ENCODE measurements around the gene RAB17. TPM values are rescaled to one million over a fixed set of nuclear protein-coding genes. Genes with fewer than 3 reads are reported as not detected.

The RAB17 gene
- total and polyA plus RNA-seq, 2 of the 8 experiments (the other 6 are each of a cell fraction or from before 2014, with no cell fraction given) = 42.6 to 83.4 TPM

DNA sequence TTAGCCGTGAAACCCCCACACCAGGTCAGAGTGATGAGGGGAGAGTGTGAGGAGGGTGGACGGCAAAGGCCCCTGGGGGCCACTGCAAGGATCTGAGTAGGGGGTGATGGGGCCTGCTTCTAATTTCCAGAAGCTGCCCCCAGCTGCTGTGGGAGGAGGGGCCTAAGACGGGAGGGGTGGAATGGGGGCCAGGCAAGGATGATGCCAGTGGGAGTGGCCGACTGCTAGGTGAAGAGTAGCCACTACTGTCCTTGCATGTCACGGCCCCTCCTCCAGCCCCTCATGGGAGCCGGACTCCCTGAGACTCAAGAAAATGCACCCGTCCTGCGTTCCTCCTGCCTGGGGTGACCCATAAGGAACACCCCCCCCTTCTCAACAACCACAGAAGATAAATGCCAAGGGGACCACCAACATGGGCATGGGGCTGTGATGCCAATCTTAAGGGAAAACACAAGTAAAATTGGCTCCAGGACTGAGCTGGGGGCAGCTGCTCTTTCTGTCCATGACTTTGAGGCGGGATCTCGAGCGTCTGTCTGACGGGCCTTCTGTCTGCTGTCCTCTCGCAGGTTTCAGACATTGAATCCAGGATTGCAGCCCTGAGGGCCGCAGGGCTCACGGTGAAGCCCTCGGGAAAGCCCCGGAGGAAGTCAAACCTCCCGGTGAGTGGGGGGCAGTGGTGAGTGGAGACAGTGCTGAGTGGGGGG is 48.4 kb downstream of the RAB17 start:
- POLR2A ChIA-PET (ENCODE audit: partially characterized antibody) = no interaction called here
- no peak overlapping the region for H3K18ac ChIP-seq (ENCODE audit: extremely low read depth, low read length)
- H3K9ac ChIP-seq (replicated peaks in 1 of 4; ENCODE audit: extremely low read depth in 1 of 4, low read depth in 3 of 4, low read length in 3 of 4) = no peak overlapping the region
- FAIRE-seq (no peak), DNase-seq (ENCODE audit: low read depth in 1 of 2, low spot score in 2 of 2) (no peak)
- TF ChIP-seq JUN (IDR thresholded peaks at IDR 0.05; ENCODE audit: low read depth, low read length) (no peak), ASH2L (IDR thresholded peaks at IDR 0.05; ENCODE audit: low read length) (no peak), PHF8 (conservative IDR thresholded peaks at IDR 0.05; ENCODE audit: low read depth, low read length) (no peak), SP2 (IDR thresholded peaks at IDR 0.05; ENCODE audit: low read length) (no peak), SIX5 (IDR thresholded peaks at IDR 0.05; ENCODE audit: low read depth, low read length) (no peak)
- TF ChIP-seq, protein P1, sequence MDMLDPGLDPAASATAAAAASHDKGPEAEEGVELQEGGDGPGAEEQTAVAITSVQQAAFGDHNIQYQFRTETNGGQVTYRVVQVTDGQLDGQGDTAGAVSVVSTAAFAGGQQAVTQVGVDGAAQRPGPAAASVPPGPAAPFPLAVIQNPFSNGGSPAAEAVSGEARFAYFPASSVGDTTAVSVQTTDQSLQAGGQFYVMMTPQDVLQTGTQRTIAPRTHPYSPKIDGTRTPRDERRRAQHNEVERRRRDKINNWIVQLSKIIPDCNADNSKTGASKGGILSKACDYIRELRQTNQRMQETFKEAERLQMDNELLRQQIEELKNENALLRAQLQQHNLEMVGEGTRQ (IDR thresholded peaks at IDR 0.05; ENCODE audit: low read length) = no peak
- H3K36me3 ChIP-seq (ENCODE audit: control insufficient read depth in 2 of 4, insufficient read depth in 4 of 4, low read length in 3 of 4) = peaks cover 0 to 3% (median 2%) of the 10 kb centered on the region in 4 experiments; a peak in 2 of 8 replicates
- H2BK15ac ChIP-seq (ENCODE audit: low read length) = no peak overlapping the region
- no peak overlapping the region for H2AFZ ChIP-seq (ENCODE audit: low read length)
- H4K5ac ChIP-seq (ENCODE audit: insufficient read length, low read depth, low read length) = no peak overlapping the region
- H4K8ac ChIP-seq (ENCODE audit: extremely low read depth, insufficient read depth, low read length) = no peak overlapping the region
- H4K20me1 ChIP-seq (replicated peaks in 1 of 2; ENCODE audit: control insufficient read depth in 1 of 2, insufficient read depth in 2 of 2, low read length in 2 of 2) = no peaks in the 10 kb centered on the region
- no peak overlapping the region for H3K23ac ChIP-seq (ENCODE audit: insufficient read length)
- H3K14ac ChIP-seq (ENCODE audit: insufficient read length) = no peak overlapping the region
- no peak overlapping the region for H2BK5ac ChIP-seq (ENCODE audit: low read depth, low read length)
- no peak overlapping the region for H2AK5ac ChIP-seq (ENCODE audit: low read depth, low read length)
- no peaks in the 10 kb centered on the region for H3K23me2 ChIP-seq (ENCODE audit: low read depth, low read length)
- H3K4me2 ChIP-seq (ENCODE audit: insufficient read depth in 1 of 2, low read depth in 2 of 2, low read length in 2 of 2) = no peak overlapping the region
- no peak overlapping the region for H2BK120ac ChIP-seq (replicated peaks; ENCODE audit: low read depth, low read length)
- no peak overlapping the region for H3K56ac ChIP-seq (replicated peaks; ENCODE audit: insufficient read length, low read depth, low read length)
- no peak overlapping the region for H3K4me3 ChIP-seq (ENCODE audit: extremely low read depth in 1 of 4, insufficient read depth in 2 of 4, low read depth in 3 of 4, low read length in 4 of 4)
- no peak overlapping the region for H4K91ac ChIP-seq (replicated peaks; ENCODE audit: insufficient read length, low read length)
- no peaks in the 10 kb centered on the region; a peak in 1 of 7 replicates for H3K4me1 ChIP-seq (replicated peaks in 1 of 4; ENCODE audit: control insufficient read depth in 3 of 4, insufficient read depth in 4 of 4, low read length in 3 of 4)
- WGBS, 2 experiments (ENCODE audit: extremely low coverage in 1 of 2, insufficient coverage in 1 of 2, insufficient read length in 1 of 2, insufficient replicate concordance in 2 of 2, low coverage in 1 of 2, low lambda C conversion rate in 2 of 2, missing lambda C conversion rate in 1 of 2) = 93% methylated on average over 16 of the region's 18 CpGs; no CpG with 5 or more reads in 1 of the 2 experiments
- no peaks in the 10 kb centered on the region for H3K79me2 ChIP-seq (ENCODE audit: control insufficient read depth in 1 of 2, insufficient read depth in 2 of 2, low read length in 2 of 2)
- no peak overlapping the region for H2BK20ac ChIP-seq (ENCODE audit: low read length)
- H3K27ac ChIP-seq (ENCODE audit: low read depth, low read length) = no peak overlapping the region
- no peaks in the 10 kb centered on the region for H3K79me1 ChIP-seq (ENCODE audit: low read depth, low read length)
- no peak overlapping the region for H3K4ac ChIP-seq (replicated peaks; ENCODE audit: insufficient read length, low read depth, low read length)
- CTCF ChIA-PET (ENCODE audit: partially characterized antibody) = interaction anchor here (0.7 to 1.7 kb wide), 3 partner anchors 29 to 203 kb away, joined by 3 to 7 read pairs (median 4); no protein-coding TSS in a partner anchor
- no peaks in the 10 kb centered on the region; a peak in 1 of 4 replicates for H3K9me3 ChIP-seq (ENCODE audit: insufficient read depth in 2 of 2, low read depth in 1 of 2, low read length in 1 of 2)
- no peaks in the 10 kb centered on the region; a peak in 1 of 7 replicates for H3K27me3 ChIP-seq (replicated peaks in 1 of 4; ENCODE audit: control insufficient read depth in 3 of 4, extremely low read depth in 1 of 4, insufficient read depth in 3 of 4, low read length in 3 of 4)
- no peak overlapping the region for H2BK12ac ChIP-seq (ENCODE audit: low read depth, low read length)

Data from H1 (cell line).